Right renal pelvis (tissue), 4 donors: Measurements from ENCODE around the gene CREB3. TPM values are rescaled to one million over a fixed set of nuclear protein-coding genes. Genes with fewer than 3 reads are reported as not detected.
A peak's percentile ranks its signal among the peaks of the same experiment; 100 is the strongest.

Experiments
- DNase-seq, 4 donors: peaks; one replicate each; pipeline ENCODE4 v3.0.0-alpha.2; 2013; ENCODE audit warnings: low read depth in 4 of 4, low spot score in 3 of 4, missing footprints in 1 of 4
- polyA plus RNA-seq, 4 donors: library from polyadenylated mRNA; unstranded; fragments of 120-200 nt; gene quantifications; one replicate each; pipeline ENCODE4 v1.2.1, GENCODE V29; 2013; ENCODE audit not compliant: insufficient read length in 4 of 4

Gene CREB3
- polyA plus RNA-seq, 4 donors, result 38.2 to 47.9 (median 40.8) TPM

DNA sequence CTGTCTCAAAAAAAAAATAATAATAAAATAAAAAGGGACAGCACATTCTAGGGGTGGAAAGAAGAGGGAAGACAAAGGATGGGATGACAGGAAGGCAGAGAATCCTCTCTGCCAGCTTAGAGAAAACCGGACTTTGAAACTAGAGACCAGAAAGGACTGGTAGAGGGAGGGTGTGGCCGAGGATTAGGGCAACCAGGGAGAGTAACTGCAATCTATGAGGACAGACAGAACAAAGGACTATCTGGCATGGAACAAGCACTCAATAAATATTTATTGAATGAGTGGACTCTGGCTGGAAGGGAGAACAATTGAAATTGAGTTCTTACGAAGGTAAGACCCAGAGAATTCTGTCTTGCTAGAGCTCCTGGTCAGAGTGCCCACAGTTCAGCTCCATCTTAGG is 14.1 kb downstream of the CREB3 start:
- DNase-seq, result no peak

DNA sequence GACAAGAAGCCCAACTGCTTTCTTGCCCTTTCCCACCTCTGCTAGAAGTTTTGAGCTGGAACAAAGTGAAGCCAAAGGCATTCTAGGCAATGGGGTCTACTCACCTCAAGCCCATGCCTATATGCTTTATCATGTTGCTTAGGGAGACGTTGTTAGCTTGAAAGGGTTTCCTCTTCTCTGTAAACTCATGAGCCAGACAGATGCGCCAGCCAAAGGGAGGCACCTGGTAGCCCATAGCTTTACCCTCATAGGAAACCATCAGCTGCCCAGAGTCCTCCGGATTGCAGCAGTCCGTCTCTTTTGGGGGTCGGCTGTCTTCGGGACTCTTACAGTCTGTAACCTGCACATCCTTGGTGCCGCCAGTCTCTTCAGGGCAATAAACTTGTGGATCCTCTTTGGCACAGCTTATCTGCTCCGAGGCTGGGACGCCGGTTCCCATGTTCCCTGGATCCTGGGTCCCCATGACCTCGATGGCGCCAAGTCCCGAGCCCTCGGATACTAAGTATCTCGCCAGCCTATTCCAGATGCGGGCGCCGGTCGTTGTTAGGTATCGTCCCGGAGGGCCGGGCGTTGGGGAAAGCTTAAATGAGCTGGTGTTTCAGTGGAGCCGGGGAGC is 15.9 kb downstream of the CREB3 start:
- DNase-seq, result no peak

- DNase-seq, result no peak
These were observed 16.5 kb downstream of the CREB3 start, which contains the start of the genes GBA2 and RGP1 for GRCh38 chr9:35748858-35749514. GBA2 (minus strand) TSS chr9:35749228; CDS start chr9:35748704, 524 bp downstream. RGP1 (plus strand) TSS chr9:35749287; CDS start chr9:35749756, 469 bp downstream.

DNA sequence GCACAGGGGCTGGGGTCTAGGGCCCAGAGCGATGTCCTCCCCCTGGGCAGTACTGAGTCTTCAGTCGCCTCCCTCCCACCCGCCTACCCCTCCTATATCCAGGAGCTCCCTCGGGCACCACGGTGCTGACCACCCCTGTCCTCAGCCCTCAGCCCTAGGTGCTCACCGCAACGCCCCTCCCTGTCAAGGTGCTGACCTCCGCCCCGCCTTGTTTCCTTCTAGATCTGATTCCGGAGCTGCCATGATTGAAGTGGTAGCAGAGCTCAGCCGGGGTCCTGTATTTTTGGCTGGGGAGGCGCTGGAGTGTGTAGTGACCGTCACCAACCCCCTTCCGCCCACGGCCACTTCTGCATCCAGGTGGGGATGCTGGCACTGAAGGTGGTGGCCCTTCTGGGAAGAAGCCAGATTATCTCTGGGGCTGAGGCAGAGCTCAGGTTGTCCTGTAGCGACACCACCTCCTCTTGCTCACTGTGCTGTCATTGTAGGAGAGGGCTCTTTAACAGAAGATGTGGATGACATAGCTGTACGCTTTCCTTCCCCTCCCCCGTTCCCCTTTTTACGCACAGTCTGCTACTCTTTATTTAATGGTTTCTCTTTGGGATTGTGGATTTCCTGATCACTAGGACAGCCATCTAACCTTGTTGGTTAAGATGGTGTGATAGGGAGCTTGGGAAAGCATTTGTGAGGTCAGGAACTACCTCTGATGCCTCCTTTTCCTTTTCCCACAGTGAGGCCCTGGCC is 17.2 kb downstream of the CREB3 start:
- DNase-seq, result no peak

GRCh38 chr9:35750256-35750531 is 17.7 kb downstream of the CREB3 start:
- no peak for DNase-seq

GRCh38 chr9:35753466-35753865 is 21.0 kb downstream of the CREB3 start:
- DNase-seq, result no peak

GRCh38 chr9:35754264-35754663 is 21.8 kb downstream of the CREB3 start, which contains the start of gene MSMP:
MSMP (minus strand) TSS chr9:35754276; CDS start chr9:35754129, 147 bp downstream.
- no peak for DNase-seq

GRCh38 chr9:35755071-35755470 is 22.6 kb downstream of the CREB3 start:
- no peak for DNase-seq

GRCh38 chr9:35756275-35757225 is 24.1 kb downstream of the CREB3 start:
- peak in 1 of 4 donors; percentile 43 for DNase-seq

GRCh38 chr9:35757226-35757891 is 24.9 kb downstream of the CREB3 start:
- peak in 1 of 4 donors; percentile 42 for DNase-seq

DNA sequence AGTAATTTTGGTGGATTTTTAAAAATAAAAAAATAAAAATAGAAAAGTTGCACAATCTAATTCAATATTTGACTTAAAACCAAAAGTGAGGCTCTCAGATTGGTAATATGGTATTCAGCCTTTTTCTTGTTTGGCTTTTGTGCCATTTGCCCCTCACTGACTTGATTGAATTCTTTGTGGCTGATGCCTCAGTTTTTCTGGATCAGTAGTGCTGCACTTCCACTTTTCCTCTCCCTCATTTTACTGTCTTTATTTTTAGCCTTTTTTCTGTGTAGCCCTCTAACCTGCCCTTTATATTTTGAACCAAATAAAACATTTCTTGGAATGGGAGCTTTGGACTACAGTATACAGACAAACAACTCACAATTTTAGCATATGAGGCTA is 25.4 kb downstream of the CREB3 start:
- no peak for DNase-seq

- no peak for DNase-seq
These were observed 26.1 kb downstream of the CREB3 start for GRCh38 chr9:35758475-35759050.

GRCh38 chr9:35759795-35760194 is 27.3 kb downstream of the CREB3 start:
- no peak for DNase-seq

GRCh38 chr9:35760651-35761050 is 28.2 kb downstream of the CREB3 start:
- DNase-seq, result no peak

DNA sequence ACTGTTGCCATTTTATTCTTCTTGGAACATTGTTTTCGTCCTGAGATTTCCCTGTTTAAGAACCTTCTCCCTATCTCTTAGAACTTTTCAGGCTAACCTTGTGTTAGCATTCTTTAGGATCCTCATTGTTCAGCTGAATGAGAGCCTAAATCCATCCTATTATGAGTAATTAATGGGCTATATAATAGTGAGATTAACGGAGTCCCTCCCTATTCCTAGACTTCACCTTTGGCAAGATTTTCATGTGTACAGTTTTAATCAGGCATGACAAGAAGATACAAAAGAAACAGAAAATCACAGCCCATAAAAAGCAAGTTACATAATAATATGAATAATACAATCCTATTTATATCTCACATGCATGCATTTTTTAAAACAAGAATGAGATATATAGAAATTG is 30.7 kb downstream of the CREB3 start:
- no peak for DNase-seq

DNA sequence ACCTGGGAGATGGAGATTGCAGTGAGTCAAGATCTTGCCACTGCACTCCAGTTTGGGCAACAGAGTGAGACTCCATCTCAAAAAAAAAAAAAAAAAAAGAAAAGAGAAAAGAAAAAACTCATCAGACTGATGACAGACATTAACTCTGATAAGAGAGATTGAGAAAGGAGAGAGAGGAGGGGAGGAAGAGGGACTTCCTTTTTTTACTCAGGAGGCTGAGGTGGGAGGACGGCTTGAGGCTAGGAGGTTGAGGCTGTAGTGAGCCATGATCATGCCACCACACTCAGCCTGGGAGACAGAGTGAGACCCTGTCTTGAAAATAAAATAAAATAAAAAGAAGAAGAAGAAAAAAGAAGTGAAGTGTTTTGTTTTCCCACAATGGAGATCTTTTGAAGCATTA is 31.3 kb downstream of the CREB3 start:
- no peak for DNase-seq

DNA sequence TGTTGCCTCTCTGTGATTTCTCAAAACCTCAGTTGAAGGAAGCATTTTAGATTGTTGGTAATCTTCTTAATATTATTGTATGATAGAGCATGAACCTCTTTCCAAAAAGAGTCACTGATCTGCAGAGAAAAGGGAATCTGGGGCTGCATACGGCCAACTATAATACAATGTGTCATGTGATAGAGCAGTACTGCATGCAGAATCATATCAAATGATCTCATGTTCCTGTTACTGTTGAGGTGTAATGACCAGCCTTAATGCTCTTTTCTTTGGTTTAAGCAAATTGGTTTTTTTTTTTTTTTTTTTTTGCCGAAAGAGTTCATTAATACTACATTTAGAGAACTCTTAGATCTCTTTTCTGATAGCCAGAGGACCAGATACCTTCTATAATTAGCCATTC is 34.5 kb downstream of the CREB3 start:
- DNase-seq, result no peak

GRCh38 chr9:35767458-35767857 is 35.0 kb downstream of the CREB3 start:
- DNase-seq, result no peak

DNA sequence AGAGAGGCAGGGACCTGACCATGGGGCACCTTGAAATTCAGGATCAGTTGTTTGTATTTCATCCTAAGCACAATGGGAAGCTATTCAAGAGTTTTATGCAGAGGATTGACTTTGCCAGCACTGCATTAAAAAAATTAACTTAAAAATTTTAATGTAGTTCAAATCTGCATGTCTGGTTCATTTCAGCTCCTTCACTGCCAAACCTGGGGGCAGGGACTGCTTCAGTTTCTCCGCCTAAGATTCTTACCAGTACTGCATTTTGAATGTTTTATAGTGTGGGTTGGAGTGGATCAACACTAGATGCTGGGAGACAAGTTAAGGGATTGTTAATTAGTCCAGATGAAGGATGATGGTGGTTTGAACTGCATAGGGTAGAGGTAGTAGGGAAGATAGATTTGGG is 37.3 kb downstream of the CREB3 start:
- DNase-seq, result no peak

- no peak for DNase-seq
These were observed 38.6 kb downstream of the CREB3 start for GRCh38 chr9:35771075-35771433.
